GM21515 (cell line): ENCODE measurements around the gene FAM111B.

ENCODE experiments used
- ATAC-seq: cut with Tn5 transposase; IDR thresholded peaks from one replicate; pipeline ENCODE4 v1.9.1; 2021; ENCODE audit not compliant: unreplicated experiment

Gene FAM111B

DNA sequence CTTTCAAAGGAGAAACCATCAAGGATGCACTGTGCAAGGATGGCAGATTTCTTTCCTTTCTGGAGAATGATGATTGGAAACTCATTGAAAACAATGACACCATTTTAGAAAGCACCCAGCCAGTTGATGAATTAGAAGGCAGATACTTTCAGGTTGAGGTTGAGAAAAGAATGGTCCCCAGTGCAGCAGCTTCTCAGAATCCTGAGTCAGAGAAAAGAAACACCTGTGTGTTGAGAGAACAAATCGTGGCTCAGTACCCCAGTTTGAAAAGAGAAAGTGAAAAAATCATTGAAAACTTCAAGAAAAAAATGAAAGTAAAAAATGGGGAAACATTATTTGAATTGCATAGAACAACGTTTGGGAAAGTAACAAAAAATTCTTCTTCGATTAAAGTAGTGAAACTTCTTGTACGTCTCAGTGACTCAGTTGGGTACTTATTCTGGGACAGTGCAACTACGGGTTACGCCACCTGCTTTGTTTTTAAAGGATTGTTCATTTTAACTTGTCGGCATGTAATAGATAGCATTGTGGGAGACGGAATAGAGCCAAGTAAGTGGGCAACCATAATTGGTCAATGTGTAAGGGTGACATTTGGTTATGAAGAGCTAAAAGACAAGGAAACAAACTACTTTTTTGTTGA lies 45.4 kb downstream of the FAM111B start:
- peak; percentile 80 for ATAC-seq

DNA sequence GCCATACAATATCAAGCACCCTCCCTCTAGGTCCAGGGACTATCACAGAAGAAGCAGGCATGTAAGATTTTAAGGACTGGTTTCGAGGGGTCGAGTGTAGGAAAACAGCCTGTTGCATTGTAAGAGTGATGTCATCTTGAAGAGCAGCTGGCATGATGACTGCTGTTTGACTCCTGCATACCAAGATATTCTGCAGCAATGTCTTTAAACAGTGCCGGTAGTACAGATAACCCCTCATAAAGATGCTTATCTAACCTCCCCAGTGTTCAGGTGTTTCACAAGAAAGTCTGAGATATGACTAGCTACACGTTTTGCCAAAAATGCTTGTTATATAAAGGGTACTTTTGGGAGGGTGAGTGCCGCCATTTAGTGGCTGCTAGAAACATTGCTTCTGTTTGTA lies 47.6 kb downstream of the FAM111B start:
- no peak for ATAC-seq

DNA sequence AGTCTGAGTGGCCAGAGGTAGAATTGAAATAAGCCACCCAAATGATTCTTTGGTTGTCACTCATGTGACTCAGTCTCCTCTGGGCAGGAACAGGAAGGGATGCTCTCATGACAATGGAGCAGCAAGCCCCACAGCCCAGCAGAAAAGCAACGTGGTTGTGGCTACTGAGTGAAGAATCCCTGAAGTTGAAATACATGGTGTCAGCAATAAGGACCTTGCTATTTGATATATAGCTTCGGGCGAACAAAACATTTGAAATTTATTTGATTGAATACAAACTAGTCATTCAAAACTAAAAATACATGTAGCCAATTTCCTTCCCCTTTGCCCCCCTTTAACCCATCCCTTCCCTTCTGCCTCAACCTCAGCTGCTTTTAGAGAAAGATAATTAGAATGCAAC lies 50.4 kb downstream of the FAM111B start:
- no peak for ATAC-seq

DNA sequence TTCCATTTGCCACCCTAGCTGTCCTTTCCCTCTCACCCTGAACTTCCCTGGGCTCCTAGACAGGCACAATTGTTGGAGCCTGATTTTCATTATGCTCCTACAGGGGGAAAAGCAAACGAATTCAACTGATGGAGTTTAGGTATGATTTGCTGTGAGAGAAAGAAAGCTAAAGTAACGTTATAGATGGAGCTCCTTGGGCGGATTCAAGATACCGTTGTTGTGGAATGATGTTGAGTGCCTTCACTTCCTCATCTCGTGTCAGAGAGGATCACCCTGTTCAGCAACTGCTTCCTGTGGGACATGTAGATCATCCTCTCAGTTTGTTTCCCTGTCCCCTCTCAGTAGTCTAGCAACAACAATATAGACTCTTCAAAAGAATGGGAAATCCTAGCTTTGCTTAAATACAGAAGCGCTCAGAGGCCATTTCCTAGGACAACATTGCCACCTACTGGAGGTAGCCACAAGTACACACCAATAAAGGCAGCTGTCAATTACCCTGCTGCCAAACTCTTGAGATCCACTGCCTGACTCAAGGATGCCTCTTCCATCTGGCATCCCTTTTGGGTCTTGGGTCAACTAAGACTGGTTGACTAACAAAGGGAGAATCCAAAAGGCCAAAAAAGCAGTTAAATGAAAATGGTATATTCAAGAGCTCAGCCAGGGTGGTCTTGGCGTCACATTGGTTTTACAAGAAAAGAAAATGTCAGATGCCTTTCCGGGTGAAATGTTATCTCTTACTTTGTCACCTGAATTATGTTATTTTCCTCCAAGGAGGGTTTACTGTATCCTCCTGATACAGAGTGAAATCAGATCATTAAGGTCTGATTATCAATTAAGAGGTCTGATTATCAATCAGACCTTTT lies 51.4 kb downstream of the FAM111B start:
- peak; percentile 81 for ATAC-seq

DNA sequence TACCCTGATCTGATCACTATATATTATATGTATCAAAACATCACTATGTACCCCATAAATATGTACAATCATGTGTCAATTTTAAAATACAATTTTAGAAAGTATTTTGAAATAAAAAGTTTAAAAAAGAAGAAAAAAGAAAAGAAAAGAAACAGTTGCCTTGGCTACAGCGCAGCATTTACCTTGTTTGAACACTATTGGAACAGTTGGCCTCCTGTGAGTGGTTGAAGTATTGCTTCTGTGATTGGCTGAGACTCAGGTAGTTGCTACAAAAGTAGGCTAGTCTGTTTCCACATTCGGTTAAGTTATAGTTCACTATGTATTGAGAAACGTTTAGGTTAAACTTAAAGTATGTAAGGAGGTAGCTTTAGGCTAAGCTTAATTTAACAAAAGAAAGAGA lies 57.0 kb downstream of the FAM111B start:
- ATAC-seq: no peak

DNA sequence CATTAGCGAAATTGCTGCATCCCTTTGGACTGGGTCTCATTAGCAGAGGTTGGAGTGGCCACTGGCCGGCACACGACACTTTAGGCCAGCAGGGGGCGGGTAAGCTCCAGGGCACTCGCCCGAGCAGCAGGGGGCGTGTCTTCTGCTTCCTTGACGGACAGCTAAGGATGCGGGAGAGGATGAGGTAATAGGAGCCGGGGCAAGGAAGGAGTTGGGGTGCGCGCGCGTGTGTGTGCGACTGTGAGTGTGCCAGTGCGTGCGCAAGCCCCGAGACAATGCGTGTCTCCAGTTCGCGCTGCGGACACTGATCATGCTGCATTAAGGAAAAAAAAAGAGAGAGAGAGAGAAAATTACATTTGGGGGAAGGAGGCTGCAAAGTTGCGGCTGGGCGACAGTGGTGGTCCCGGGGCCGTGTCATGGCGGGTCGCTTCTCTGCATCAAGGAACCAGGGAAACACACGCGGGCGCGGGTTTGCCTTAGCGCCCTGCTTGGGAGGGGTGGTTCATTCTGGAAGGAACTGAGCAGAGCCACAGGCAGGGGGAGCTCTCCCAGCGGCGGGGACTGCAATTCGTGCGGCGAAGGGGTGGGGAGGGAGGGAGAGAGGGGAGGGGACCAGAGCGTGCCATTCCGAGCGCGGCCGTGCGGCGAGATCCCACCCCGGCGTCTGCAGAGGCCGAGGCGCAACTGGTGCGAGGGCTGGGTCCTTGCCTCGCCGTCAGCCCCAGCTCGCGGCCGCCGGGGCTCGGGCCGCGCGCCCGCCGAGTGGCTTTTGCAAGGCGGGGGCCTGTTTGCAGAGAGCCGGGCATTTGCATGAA lies 64.7 kb downstream of the FAM111B start, which contains the start of gene DTX4:
DTX4 (plus strand) TSS at position 625 of the 815 bp plus-strand sequence. CDS start 464 bp downstream, outside the sequence.
- ATAC-seq: peak; percentile 75

DNA sequence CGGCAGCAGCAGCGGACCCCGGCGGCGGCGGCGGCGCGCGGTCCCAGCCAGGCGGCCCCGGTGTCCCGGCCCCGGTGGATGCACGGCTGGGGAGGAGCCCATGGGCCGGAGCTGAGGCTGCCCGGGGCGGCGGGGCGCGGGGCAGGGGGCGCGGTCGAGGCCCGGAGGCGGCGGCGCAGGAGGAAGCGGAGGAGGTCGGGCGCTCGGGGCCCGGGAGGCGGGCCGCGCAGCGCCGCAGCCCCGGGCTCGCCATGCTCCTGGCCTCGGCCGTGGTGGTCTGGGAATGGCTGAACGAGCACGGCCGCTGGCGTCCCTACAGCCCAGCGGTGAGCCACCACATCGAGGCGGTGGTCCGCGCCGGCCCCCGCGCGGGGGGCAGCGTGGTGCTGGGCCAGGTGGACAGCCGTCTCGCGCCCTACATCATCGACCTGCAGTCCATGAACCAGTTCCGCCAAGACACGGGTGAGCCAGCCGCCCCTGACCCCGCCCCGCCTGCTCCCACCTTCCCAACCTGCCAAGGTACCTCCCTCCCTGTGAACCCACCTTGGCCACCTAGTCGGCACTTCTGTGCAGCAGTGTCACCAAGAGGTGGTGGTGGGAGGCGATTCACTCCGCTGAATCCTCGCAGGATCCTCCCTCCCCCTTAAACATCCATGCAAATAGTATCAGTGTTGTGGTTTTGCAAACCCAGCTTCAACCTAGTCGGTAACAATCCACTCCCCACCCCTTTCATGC lies 65.5 kb downstream of the FAM111B start:
- peak; percentile 31 for ATAC-seq

DNA sequence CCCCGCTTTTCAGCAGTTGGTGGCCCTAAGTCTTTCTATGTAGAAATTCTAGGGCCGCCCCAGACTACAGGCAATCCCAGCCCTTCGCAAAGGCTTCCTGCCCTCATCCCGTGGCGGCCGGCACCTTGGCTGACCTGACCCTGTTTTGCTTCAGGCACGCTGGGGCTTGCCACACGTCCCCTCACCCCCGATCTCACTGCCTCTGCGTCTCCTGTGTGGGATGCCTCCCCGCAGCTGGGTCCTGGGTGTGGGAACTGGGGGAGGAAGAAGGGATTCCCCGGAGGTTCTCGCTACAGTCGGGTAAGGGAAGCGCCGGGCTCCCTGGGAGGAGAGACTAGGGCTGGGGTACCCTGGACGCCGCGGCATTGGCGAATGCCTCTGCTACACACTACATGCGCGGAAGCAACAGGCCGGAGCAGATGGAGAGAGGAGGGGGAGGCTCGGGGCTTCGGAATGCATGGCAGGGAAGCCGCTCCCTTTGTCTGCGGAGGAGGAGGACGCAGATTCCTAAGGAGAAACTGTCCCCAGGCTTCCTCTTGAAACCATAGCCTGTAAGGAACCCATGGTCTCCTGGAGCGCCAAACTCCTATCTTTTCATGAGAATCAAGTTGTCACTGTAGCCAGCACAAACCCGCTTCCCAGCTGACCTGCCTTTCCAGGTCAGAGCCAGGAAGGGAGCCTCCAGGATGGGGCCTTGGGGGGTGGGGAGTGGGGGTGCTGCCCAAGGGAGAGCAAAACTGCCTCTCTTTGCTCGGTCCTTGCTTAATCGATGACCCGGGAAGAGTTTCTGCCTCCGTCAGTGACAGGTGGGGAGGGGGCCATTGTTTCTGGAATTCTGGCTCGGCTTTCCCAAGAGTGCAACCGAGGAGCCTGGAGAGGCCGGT lies 66.3 kb downstream of the FAM111B start:
- ATAC-seq: peak; percentile 2

DNA sequence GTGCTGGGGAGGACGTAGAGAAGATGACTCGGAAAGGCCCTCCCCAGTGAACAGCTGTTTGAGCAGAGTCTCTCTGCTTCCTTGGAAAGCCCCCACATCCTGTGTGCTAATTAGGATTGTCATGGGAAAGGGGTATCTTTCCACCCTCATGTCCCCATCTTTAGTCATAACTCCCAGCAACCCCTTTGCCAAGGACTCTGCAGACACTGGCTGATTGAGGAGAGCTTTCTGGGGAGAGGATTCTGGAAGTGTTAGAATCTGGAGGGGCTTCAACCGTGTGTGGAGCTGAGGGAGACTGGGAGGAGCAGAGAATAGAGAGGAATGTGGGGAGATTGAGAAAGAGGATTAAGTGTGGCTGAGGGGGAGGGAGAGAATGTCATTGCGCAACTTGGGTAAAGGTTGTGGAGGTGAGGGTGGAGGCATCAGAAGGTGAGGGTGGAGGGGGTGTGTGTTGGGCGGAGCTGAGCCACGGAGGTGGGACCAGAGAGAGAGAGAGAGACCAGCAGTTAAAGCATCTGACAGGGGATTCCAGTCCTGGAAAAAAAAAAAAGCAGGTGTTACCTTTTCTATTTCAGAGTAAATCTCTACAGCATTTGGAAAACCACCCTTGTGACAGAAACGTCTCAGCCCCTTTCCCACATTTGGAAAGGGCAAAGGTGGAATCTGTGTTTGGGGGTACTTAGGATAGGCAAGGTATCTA lies 67.1 kb downstream of the FAM111B start:
- no peak for ATAC-seq

DNA sequence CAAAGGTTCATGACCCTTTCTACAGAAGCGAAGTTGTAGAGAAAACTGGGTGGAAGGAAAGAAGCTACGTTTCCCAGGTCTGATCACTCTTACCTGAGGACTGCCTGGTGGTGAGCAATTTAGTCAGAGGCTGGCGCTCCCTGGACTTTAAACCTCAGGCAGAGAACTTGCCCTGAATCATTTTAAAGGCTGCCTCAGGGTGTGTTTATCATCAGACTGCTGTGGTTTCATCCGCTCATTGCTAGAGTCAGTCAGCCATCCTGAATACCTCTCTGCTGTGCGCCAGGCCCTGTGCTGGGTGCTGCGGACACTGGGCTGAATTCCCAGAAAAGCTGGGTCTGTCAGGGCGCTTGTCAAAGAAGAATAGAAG lies 67.6 kb downstream of the FAM111B start:
- no peak for ATAC-seq

DNA sequence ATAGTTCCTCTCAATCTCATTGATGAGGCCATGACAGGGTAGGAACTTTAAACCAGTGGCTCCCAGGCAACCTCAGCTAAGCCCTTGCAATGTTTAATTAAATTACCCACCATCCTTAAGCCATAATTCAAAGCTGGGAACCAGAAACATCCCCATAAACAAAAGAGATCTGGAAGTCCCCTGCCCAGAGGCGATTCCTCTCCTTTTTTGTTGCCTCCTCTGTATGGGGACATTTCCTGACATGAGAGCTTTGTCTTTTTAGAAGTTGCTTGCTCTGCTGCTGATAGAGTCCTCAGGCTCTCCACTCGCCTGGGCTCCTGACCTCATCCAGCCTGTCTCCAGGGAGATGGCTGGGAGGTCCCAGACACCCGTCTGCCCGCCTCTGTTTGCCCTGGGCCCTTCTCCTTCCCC lies 68.1 kb downstream of the FAM111B start:
- ATAC-seq: no peak

DNA sequence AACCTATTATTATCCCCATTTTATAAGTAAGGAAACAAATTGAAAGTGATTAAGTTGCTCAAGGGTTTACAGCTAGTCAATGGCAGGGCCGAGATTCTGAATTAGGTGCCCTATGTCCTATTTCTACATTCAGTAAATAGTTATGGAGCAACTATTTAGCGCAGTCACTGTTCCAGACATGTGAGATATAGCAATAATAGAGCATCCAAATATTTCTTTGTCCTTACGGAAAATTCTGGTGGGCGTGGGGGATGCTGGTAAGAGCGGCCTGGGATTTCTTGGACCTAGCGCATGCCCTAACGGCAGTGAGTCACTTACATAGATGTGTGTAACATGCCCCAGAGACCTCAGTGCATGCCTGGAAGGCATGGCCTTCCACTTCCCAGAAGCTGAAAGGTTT lies 69.3 kb downstream of the FAM111B start:
- no peak for ATAC-seq
